Suprapubic skin (tissue), 4 donors: Measurements from ENCODE around the gene CSF1.

Source experiments
- EP300 ChIP-seq: sonication (generic); formaldehyde crosslinking; IDR thresholded peaks from one replicate; pipeline ENCODE4 v1.6.1; 2017; ENCODE audit warnings: antibody characterized with exemption
- POLR2AphosphoS5 ChIP-seq, 3 donors: sonication (generic); formaldehyde crosslinking; IDR thresholded peaks; one replicate each; pipeline ENCODE4 v1.6.1; 2017; ENCODE audit warnings: antibody characterized with exemption in 3 of 3
- TF ChIP-seq, protein P1 (sequence below), 2 donors: fragments of 200-600 bp in 1 of 2; fragments of 450-650 bp in 1 of 2; sonication (generic) in 1 of 2; IDR thresholded peaks; one replicate each; pipeline ENCODE4 v1.5.1; 2016 to 2019; ENCODE audit warnings: antibody characterized with exemption in 2 of 2, mild to moderate bottlenecking in 1 of 2, moderate library complexity in 1 of 2

DNA sequence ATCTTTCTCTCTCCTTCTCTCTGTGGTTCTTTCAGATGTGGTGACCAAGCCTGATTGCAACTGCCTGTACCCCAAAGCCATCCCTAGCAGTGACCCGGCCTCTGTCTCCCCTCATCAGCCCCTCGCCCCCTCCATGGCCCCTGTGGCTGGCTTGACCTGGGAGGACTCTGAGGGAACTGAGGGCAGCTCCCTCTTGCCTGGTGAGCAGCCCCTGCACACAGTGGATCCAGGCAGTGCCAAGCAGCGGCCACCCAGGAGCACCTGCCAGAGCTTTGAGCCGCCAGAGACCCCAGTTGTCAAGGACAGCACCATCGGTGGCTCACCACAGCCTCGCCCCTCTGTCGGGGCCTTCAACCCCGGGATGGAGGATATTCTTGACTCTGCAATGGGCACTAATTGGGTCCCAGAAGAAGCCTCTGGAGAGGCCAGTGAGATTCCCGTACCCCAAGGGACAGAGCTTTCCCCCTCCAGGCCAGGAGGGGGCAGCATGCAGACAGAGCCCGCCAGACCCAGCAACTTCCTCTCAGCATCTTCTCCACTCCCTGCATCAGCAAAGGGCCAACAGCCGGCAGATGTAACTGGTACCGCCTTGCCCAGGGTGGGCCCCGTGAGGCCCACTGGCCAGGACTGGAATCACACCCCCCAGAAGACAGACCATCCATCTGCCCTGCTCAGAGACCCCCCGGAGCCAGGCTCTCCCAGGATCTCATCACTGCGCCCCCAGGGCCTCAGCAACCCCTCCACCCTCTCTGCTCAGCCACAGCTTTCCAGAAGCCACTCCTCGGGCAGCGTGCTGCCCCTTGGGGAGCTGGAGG, 12.7 kb downstream of the CSF1 start:
- TF ChIP-seq, protein P1, sequence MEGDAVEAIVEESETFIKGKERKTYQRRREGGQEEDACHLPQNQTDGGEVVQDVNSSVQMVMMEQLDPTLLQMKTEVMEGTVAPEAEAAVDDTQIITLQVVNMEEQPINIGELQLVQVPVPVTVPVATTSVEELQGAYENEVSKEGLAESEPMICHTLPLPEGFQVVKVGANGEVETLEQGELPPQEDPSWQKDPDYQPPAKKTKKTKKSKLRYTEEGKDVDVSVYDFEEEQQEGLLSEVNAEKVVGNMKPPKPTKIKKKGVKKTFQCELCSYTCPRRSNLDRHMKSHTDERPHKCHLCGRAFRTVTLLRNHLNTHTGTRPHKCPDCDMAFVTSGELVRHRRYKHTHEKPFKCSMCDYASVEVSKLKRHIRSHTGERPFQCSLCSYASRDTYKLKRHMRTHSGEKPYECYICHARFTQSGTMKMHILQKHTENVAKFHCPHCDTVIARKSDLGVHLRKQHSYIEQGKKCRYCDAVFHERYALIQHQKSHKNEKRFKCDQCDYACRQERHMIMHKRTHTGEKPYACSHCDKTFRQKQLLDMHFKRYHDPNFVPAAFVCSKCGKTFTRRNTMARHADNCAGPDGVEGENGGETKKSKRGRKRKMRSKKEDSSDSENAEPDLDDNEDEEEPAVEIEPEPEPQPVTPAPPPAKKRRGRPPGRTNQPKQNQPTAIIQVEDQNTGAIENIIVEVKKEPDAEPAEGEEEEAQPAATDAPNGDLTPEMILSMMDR (IDR thresholded peaks at IDR 0.05) = peak in 1 of 2 donors; percentile 28
- TF ChIP-seq EP300 (no peak), POLR2AphosphoS5 (IDR thresholded peaks at IDR 0.05) (no peak)
